Spleen (tissue), 11 donors: Measurements from ENCODE around the gene PLA2G3. TPM values are rescaled to one million over a fixed set of nuclear protein-coding genes. Genes with fewer than 3 reads are reported as not detected.
"Not testable (repeated sequence)": the region's sequence is repeated elsewhere in the genome, so short reads cannot be mapped to it uniquely, and the experiment has no call there.

Experiments used
- DNase-seq: peaks from one replicate; pipeline ENCODE4 v3.0.0-alpha.2; 2020
- H3K27ac ChIP-seq, 8 donors: fragments of 200-600 bp; sonication (generic) in 7 of 8; 1 replicate in 4 of 8; 2 replicates in 4 of 8; pipeline versions ENCODE4 v1.5.0 to v1.8.0; 2016 to 2021; ENCODE audit warnings: inconsistent platforms in 4 of 8, mild to moderate bottlenecking in 4 of 8, moderate library complexity in 1 of 8
- H3K27me3 ChIP-seq, 7 donors: fragments of 200-600 bp; sonication (generic) in 6 of 7; replicated peaks in 1 of 7; 1 replicate in 4 of 7; 2 replicates in 3 of 7; pipeline versions ENCODE4 v1.5.0 to v1.8.0; 2016 to 2021; ENCODE audit warnings: inconsistent platforms in 3 of 7, mild to moderate bottlenecking in 1 of 7
- H3K36me3 ChIP-seq, 6 donors: fragments of 200-600 bp; sonication (generic) in 5 of 6; 1 replicate in 4 of 6; 2 replicates in 2 of 6; pipeline versions ENCODE4 v1.5.0 to v1.8.0; 2016 to 2021; ENCODE audit warnings: inconsistent platforms in 2 of 6
- H3K4me1 ChIP-seq, 6 donors: fragments of 200-600 bp; sonication (generic) in 5 of 6; 1 replicate in 3 of 6; 2 replicates in 3 of 6; pipeline versions ENCODE4 v1.5.0 to v1.8.0; 2016 to 2021; ENCODE audit warnings: inconsistent platforms in 3 of 6
- H3K4me3 ChIP-seq, 8 donors: fragments of 200-600 bp; sonication (generic) in 7 of 8; 1 replicate in 4 of 8; 2 replicates in 4 of 8; pipeline versions ENCODE4 v1.5.0 to v1.8.0; 2016 to 2021; ENCODE audit warnings: inconsistent platforms in 4 of 8, mild to moderate bottlenecking in 4 of 8, moderate library complexity in 2 of 8
- H3K9me3 ChIP-seq, 8 donors: fragments of 200-600 bp; sonication (generic) in 7 of 8; 1 replicate in 4 of 8; 2 replicates in 4 of 8; pipeline versions ENCODE4 v1.5.0 to v1.8.0; 2016 to 2021; ENCODE audit warnings: inconsistent platforms in 4 of 8
- POLR2A ChIP-seq, 3 donors: fragments of 450-650 bp; IDR thresholded peaks; one replicate each; pipeline ENCODE4 v1.5.1; 2017; ENCODE audit warnings: antibody characterized with exemption in 3 of 3, mild to moderate bottlenecking in 1 of 3
- POLR2AphosphoS5 ChIP-seq, 3 donors: sonication (generic); formaldehyde crosslinking; IDR thresholded peaks; one replicate each; pipeline ENCODE4 v1.5.1; 2017; ENCODE audit warnings: antibody characterized with exemption in 3 of 3
- WGBS, 5 donors: extraction: QIAGEN DNeasy Blood & Tissue Kit in 3 of 5; methylation state at CpG; one replicate each; pipeline versions ENCODE4 v1.1.5 to v1.1.7; 2013 to 2018; 5-methylcytosine and 5-hydroxymethylcytosine counted together
- intact Hi-C: fragments of 100-400 bp; cut with DNase I; formaldehyde crosslinking; loops from one replicate; pipeline ENCODE4 v1.15.0; 2023; ENCODE audit warnings: low total_unique reads
- polyA plus RNA-seq, 3 donors: library from polyadenylated mRNA; stranded (reverse); fragments of 200-250 nt; gene quantifications; one replicate each; pipeline ENCODE4 v1.2.1, GENCODE V29; 2013
- total RNA-seq, 7 donors: library from RNA; depleted of rRNA in 3 of 7; stranded (reverse); fragments of >200 nt in 3 of 7; fragmentation: NEBNext Ultra II Directional in 4 of 7; extraction: Animal tissue kit (Norgen Biotek cat#: 25700) in 4 of 7; gene quantifications; one replicate each; pipeline versions ENCODE4 v1.1.0 to v1.2.1, GENCODE V29; 2016 to 2021
- TF ChIP-seq, protein P1 (sequence below), 11 experiments: fragments of 200-600 bp in 7 of 11; fragments of 450-650 bp in 4 of 11; sonication (generic) in 4 of 11; IDR thresholded peaks in 8 of 11; conservative IDR thresholded peaks in 3 of 11; 1 replicate in 7 of 11; 2 replicates in 4 of 11; pipeline versions ENCODE4 v1.4.0 to v1.8.0; 2016 to 2021; ENCODE audit warnings: antibody characterized with exemption in 11 of 11, inconsistent platforms in 4 of 11, mild to moderate bottlenecking in 1 of 11
- donor health status: healthy with polysubstance abuse.
- donor health status: DM: no; HTN: no; CAD: no; lungs with moderate emphysema.
- donor health status: DM: no; HTN: no; CAD: no.
- donor health status: Bipolar disorder and iron deficiency.
- donor health status: healthy.
- donor health status: DM: no; HTN: no; CAD: no.
- donor health status: DM: yes; HTN: yes; CAD: no.

Gene PLA2G3
- total and polyA plus RNA-seq, 10 donors, result not detected

DNA sequence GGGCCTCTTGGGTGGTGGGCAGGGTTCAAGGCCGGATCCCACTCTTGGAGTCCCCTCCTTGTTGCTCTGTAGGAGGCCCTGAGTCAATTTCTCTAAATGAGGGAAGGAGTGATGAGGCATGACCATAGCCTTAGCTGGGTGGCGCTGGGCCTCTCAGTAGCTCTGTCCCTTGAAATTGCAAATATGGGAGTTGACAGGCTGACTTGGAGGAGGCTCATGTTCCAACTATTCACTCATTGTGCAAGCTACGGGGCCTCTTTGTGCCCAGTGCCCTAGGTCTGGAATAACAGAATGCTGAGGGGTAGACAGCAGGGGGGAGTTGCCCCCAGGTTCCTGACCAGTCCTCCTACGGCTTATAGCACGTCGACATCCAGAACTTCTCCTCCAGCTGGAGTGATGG is 40.9 kb downstream of the PLA2G3 start:
- peaks cover 0 to 4% (median 0%) of the 10 kb centered on the region in 6 donors for H3K4me1 ChIP-seq
- no peak overlapping the region for H3K4me3 ChIP-seq
- intact Hi-C loops, result no loop called here
- peaks cover 0 to 100% (median 45%) of the 10 kb centered on the region in 6 donors for H3K36me3 ChIP-seq
- H3K27me3 ChIP-seq, result no peaks in the 10 kb centered on the region
- 89 to 100% (median 93%) methylated on average over 4 to 6 of the region's 6 CpGs for WGBS, 5 donors
- no peak for DNase-seq
- H3K27ac ChIP-seq, result peak overlapping the region in 3 of 8 donors; percentile 18 to 30 (median 21)
- H3K9me3 ChIP-seq, result no peaks in the 10 kb centered on the region
- TF ChIP-seq, protein P1, sequence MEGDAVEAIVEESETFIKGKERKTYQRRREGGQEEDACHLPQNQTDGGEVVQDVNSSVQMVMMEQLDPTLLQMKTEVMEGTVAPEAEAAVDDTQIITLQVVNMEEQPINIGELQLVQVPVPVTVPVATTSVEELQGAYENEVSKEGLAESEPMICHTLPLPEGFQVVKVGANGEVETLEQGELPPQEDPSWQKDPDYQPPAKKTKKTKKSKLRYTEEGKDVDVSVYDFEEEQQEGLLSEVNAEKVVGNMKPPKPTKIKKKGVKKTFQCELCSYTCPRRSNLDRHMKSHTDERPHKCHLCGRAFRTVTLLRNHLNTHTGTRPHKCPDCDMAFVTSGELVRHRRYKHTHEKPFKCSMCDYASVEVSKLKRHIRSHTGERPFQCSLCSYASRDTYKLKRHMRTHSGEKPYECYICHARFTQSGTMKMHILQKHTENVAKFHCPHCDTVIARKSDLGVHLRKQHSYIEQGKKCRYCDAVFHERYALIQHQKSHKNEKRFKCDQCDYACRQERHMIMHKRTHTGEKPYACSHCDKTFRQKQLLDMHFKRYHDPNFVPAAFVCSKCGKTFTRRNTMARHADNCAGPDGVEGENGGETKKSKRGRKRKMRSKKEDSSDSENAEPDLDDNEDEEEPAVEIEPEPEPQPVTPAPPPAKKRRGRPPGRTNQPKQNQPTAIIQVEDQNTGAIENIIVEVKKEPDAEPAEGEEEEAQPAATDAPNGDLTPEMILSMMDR (IDR thresholded peaks at IDR 0.05 in 8 of 11, conservative IDR thresholded peaks at IDR 0.05 in 3 of 11), result no peak
- TF ChIP-seq POLR2AphosphoS5 (IDR thresholded peaks at IDR 0.05) (no peak), POLR2A (IDR thresholded peaks at IDR 0.05) (no peak)

DNA sequence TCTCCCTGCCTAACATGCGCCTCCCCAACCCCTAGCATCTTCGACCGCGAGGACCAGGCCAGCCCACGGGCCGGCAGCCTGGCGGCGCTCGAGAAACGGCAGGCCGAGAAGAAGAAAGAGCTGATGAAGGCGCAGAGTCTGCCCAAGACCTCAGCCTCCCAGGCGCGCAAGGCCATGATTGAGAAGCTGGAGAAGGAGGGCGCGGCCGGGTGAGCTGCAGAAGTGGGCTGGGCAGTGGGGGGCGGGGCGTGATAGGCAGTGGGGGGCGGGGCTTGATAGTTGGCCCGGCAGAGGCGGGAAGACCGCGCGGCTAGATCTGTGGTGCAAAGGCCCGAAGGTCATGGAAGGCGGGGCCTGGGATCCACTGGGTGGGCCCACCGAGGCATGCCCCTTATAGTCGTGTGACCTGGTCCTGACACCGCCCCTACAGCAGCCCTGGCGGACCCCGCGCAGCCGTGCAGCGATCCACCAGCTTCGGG is 41.6 kb downstream of the PLA2G3 start:
- WGBS, 5 donors, result 79 to 91% (median 89%) methylated on average over 33 to 36 of the region's 36 CpGs
- intact Hi-C loops, result no loop called here
- no peaks in the 10 kb centered on the region for H3K4me1 ChIP-seq
- H3K27me3 ChIP-seq, result no peaks in the 10 kb centered on the region
- H3K9me3 ChIP-seq, result no peaks in the 10 kb centered on the region
- H3K4me3 ChIP-seq, result no peak overlapping the region
- peaks cover 0 to 100% (median 49%) of the 10 kb centered on the region in 6 donors for H3K36me3 ChIP-seq
- peak overlapping the region in 3 of 8 donors; percentile 18 to 30 (median 21) for H3K27ac ChIP-seq
- DNase-seq, result peak; percentile 69
- TF ChIP-seq POLR2AphosphoS5 (IDR thresholded peaks at IDR 0.05), result peak; percentile 40 to 46 (median 44)
- no peak for TF ChIP-seq POLR2A (IDR thresholded peaks at IDR 0.05)
- TF ChIP-seq, protein P1 (IDR thresholded peaks at IDR 0.05 in 8 of 11, conservative IDR thresholded peaks at IDR 0.05 in 3 of 11), result no peak

DNA sequence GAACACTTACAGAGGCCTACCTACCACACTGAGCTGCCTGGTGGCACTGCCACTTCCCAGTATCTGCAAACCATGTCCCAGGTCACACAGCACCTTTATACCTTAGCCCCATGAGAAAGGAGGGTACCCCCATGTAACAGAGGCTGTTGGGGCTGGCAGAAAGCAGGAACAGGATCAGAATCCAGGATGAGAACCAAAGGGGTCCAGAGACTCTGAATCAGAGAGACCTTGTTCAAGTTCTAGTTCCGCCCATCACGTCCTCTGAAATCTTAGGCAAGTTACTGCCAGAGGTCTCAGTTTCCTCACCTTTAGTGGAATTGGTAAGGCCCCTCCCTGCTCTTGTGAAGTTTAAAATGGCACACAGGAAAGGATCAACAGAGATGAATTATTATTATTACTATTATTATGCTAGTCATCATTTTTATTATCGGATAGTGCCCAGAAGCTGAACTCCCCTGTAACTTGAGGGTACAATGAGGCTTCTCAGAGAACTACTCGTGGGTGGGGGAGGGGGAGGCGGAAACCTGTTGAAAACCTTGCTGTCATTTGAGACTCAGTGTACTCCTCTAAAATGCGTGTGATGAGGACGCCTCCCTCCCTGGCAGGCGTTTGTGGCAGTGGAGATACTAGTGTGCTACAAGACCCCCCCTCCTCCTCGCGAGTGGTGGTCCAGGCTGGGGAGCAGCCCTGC is 42.2 kb downstream of the PLA2G3 start:
- no peaks in the 10 kb centered on the region for H3K9me3 ChIP-seq
- peak overlapping the region in 1 of 8 donors; percentile 30 for H3K27ac ChIP-seq
- H3K4me1 ChIP-seq, result peaks cover 0 to under 1% (median 0%) of the 10 kb centered on the region in 6 donors
- H3K27me3 ChIP-seq, result no peaks in the 10 kb centered on the region
- no peak for TF ChIP-seq POLR2AphosphoS5 (IDR thresholded peaks at IDR 0.05)
- TF ChIP-seq, protein P1 (IDR thresholded peaks at IDR 0.05 in 8 of 11, conservative IDR thresholded peaks at IDR 0.05 in 3 of 11), result no peak
- no peak for TF ChIP-seq POLR2A (IDR thresholded peaks at IDR 0.05)
- no peak overlapping the region for H3K4me3 ChIP-seq
- intact Hi-C loops, result no loop called here
- no peak for DNase-seq
- WGBS, 5 donors, result 91 to 94% (median 92%) methylated on average over 10 of the region's 10 CpGs
- peaks cover 0 to 100% (median 52%) of the 10 kb centered on the region in 6 donors for H3K36me3 ChIP-seq

DNA sequence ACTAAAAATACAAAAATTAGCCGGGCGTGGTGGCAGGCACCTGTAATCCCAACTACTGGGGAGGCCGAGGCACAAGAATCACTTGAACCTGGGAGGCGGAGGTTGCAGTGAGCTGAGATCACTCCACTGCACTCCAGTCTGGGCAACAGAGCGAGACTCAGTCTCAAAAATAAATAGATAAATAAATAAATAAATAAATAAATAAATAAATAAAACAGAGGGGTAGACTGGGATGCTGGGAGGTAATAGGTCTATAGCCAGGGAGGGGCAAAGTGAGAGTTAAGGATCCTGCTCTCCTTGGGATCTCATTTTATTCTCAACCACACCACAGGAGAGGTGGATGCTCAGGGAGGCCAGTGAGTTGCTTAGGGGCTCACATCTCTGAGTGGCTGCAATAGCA is 42.8 kb downstream of the PLA2G3 start:
- DNase-seq, H3K27ac ChIP-seq, H3K4me1 ChIP-seq, H3K9me3 ChIP-seq, H3K4me3 ChIP-seq, intact Hi-C loops, H3K27me3 ChIP-seq: not testable (repeated sequence)
- H3K36me3 ChIP-seq, result peaks cover 0 to 100% (median 55%) of the 10 kb centered on the region in 6 donors
- 86 to 99% (median 97%) methylated on average over 5 of the region's 5 CpGs for WGBS, 5 donors
